GM13976 (cell line): ENCODE results near the gene KRTAP21-1.
"Not testable (repeated sequence)": the region's sequence is repeated elsewhere in the genome, so short reads cannot be mapped to it uniquely, and the experiment has no call there.

Experiments
- DNase-seq: peaks from one replicate; pipeline ENCODE4 v3.0.0; 2012; ENCODE audit warnings: low spot score
- CTCF ChIP-seq: IDR thresholded peaks from 2 replicates; pipeline ENCODE4 v1.5.1; 2012; ENCODE audit warnings: borderline replicate concordance, mild to moderate bottlenecking; ENCODE audit not compliant: insufficient read depth; ENCODE audit errors: extremely low read depth, missing control alignments, control extremely low read depth
- in situ Hi-C: fragments of 300-500 bp; cut with MboI; formaldehyde crosslinking; loops from one replicate; pipeline ENCODE4 v1.12.0; 2022; ENCODE audit warnings: low sequenced_read_pairs, mixed read lengths, inconsistent platforms; ENCODE audit not compliant: unreplicated experiment

The KRTAP21-1 gene

GRCh38 chr21:30755328-30755727, at the start of gene KRTAP21-1:
Gene KRTAP21-1, minus strand, starts transcription at chr21:30755428. Its CDS starts 50 bp downstream, at chr21:30755378.
- in situ Hi-C loops, DNase-seq: not testable (repeated sequence)

DNA sequence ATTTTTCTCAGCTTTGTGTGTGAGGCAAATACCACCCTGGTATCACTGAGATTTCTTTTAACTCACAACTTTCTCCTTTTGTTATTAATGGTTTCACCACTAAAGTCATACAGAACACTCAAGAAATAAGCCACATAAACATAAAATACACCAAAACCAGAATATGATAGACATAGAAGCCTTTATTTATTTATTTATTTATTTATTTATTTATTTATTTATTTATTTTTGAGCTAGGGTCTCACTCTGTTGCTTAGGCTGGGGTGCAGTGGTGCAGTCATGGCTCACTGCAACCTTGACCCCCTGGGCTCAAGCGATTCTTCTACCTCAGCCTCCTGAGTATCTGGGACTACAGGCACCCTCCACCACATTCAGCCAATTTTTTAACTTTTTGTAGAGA, 45.4 kb upstream of the KRTAP21-1 start:
- no peak for TF ChIP-seq CTCF
- no peak for DNase-seq
- in situ Hi-C loops, result no loop called here

DNA sequence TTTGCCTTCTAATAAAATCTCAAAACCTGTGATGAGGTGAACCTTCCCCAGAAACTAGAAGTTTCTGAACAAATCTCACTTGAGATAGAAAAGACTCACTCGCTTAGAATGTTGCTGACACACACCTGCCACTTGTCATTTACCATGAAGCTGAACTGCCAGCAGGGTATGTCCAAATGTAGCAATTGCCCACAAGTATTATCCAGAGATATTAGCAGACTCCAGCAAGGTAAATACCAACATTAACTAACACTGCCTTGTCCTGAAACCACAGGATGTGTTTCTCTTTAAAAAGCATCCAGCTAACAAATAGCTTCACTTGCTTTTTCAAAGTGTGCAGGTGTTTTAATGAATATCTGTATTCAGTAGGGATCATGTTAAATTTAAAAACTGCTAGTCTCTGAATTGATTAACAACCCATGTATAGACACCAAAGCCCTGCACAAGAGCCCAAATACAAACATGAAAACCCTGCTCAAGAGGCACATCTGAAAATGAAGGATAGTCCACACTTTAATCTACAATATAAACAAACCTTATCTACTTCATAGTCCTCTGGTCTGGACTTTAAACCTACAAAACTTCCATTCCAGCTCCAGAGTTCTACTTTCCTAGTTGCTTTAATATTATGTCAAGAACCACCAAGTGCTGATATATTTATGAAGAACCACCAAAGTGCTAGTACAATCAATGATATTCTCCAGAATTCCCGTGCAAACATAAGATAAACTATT, 38.5 kb upstream of the KRTAP21-1 start:
- in situ Hi-C loops, result no loop called here
- no peak for DNase-seq
- TF ChIP-seq CTCF, result no peak

DNA sequence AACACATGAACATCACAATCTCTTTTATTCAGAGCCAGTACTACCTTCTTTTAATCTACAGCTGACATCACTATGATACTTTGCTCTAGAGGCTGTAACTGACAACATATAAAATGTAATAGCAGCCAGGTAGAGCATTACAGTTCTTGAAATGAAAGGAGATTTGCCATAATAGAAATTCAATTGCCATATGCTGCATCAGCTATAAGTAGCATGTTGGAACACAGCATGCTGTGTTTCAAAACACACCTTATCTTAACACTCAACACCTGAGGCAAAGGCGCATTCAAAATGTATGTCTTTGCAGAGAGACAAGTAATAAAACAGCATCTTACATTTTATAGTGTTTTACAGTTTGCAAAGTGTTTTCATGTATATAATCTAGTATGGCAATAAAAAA, 24.0 kb upstream of the KRTAP21-1 start:
- TF ChIP-seq CTCF, result no peak
- DNase-seq, result no peak
- in situ Hi-C loops, result no loop called here

DNA sequence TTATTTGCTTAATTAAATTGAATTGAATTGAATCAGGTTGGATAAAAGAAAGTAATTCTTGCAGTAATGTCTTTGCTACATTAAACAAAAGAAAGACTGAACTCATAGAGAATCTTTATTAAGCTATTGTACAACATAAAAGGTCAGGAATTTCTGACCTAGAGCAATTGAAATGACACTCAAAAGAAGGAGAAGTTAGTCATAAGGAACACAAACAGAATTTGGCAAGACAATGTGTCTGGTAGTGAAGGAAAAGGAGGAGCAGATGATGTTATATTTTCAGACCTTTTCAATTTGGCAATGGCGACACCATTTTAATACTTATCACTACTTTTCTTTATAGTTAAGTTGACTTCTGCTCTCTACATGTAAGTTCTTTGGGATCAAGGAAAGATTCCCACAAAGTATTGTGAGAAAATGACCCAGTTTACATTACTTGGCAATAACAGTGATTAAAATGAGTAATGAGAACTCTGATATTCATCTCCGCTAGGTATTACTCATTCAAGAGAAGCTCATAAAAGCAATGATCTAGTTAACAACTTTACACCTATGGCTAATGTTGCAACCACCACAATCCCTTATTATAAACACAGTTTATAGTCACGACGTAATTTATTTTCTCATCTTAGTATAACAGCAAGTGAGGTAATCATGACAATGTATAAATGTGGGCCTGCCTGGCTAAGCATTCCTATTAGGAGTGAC, 14.7 kb upstream of the KRTAP21-1 start:
- no peak for TF ChIP-seq CTCF
- in situ Hi-C loops, result no loop called here

DNA sequence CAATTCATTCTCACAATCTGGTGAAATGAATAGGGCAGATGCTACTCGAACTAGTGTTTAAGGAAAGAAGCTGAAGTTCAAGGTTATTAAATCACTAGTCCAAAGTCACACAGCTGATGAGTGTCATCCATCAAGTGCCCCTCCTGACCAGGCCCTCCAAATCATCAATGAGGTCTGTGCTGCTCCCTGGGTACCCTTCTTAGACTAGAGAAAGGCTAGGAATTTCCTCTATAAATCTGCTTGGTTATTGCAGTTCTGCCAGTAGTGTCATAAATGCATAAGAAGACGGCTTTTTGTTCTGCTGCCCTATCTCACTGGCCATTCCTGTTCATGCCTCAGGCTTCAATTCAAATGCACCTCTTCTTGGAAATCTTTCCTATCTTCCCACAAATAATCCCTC, 5.5 kb upstream of the KRTAP21-1 start:
- DNase-seq, result no peak
- TF ChIP-seq CTCF, result no peak
- in situ Hi-C loops, result no loop called here

More for the DNA sequence above, 14.7 kb upstream of the KRTAP21-1 start:
- DNase-seq, result no peak

DNA sequence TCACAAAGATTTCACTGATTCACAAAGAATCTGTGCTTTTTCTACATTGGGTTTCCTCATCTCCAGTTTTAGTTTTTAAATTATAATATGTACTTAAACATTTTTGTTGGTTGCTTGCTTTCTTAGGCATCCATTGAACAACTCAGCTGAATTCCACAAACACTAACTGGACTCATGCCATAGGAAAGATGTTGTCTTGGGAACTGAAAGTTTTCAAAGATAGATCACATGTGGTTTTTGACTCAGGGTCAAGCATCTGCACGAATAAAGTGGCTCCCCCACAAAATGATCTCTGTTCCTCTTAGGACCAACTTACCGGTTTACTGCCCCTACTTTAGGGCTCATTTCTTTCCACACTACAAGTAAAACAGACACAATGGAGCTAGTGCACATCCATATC, 3.1 kb upstream of the KRTAP21-1 start:
- in situ Hi-C loops, result no loop called here
- TF ChIP-seq CTCF, result no peak
- DNase-seq, result no peak
